GM18868 (cell line): ENCODE results near the gene DNAH9.

Source experiments
- ATAC-seq: cut with Tn5 transposase; IDR thresholded peaks from one replicate; pipeline ENCODE4 v1.9.1; 2021; ENCODE audit warnings: mild to moderate bottlenecking, moderate library complexity; ENCODE audit not compliant: unreplicated experiment

The DNAH9 gene

GRCh38 chr17:11823862-11824261 is 225.6 kb downstream of the DNAH9 start:
- no peak for ATAC-seq

GRCh38 chr17:11825572-11826209 is 227.4 kb downstream of the DNAH9 start:
- ATAC-seq, result no peak

- ATAC-seq, result no peak
Measured at GRCh38 chr17:11832401-11833137, 234.3 kb downstream of the DNAH9 start.

GRCh38 chr17:11836508-11836907 is 238.2 kb downstream of the DNAH9 start:
- no peak for ATAC-seq

GRCh38 chr17:11840052-11840451 is 241.8 kb downstream of the DNAH9 start:
- ATAC-seq, result no peak

GRCh38 chr17:11840831-11841230 is 242.6 kb downstream of the DNAH9 start:
- no peak for ATAC-seq

GRCh38 chr17:11848330-11848729 is 250.1 kb downstream of the DNAH9 start:
- no peak for ATAC-seq

- ATAC-seq, result no peak
Measured at GRCh38 chr17:11852231-11852630, 254.0 kb downstream of the DNAH9 start.

GRCh38 chr17:11852912-11853311 is 254.6 kb downstream of the DNAH9 start:
- no peak for ATAC-seq

GRCh38 chr17:11853321-11854151 is 255.3 kb downstream of the DNAH9 start:
- no peak for ATAC-seq

- no peak for ATAC-seq
Measured at GRCh38 chr17:11855306-11855705, 257.0 kb downstream of the DNAH9 start.

GRCh38 chr17:11857006-11857405 is 258.7 kb downstream of the DNAH9 start:
- ATAC-seq, result no peak

- no peak for ATAC-seq
Measured at GRCh38 chr17:11869680-11870394, 271.6 kb downstream of the DNAH9 start.

- no peak for ATAC-seq
Measured at GRCh38 chr17:11871773-11872172, 273.5 kb downstream of the DNAH9 start.

- ATAC-seq, result no peak
Measured at GRCh38 chr17:11874756-11875155, 276.5 kb downstream of the DNAH9 start.

GRCh38 chr17:11880714-11881113 is 282.4 kb downstream of the DNAH9 start:
- ATAC-seq, result no peak

- no peak for ATAC-seq
Measured at GRCh38 chr17:11882716-11883115, 284.4 kb downstream of the DNAH9 start.

GRCh38 chr17:11885051-11885450 is 286.8 kb downstream of the DNAH9 start:
- no peak for ATAC-seq

GRCh38 chr17:11889266-11889665 is 291.0 kb downstream of the DNAH9 start:
- no peak for ATAC-seq

- no peak for ATAC-seq
Measured at GRCh38 chr17:11893862-11894261, 295.6 kb downstream of the DNAH9 start.

GRCh38 chr17:11896199-11896598 is 297.9 kb downstream of the DNAH9 start:
- no peak for ATAC-seq
